ENCODE results near the gene DEDD. TPM values are rescaled to one million over a fixed set of nuclear protein-coding genes. Genes with fewer than 3 reads are reported as not detected.
A peak's percentile ranks its signal among the peaks of the same experiment; 100 is the strongest.

DEDD gene
- total and polyA plus RNA-seq, 7 experiments from 2014 or later: 34.0 to 48.7 (median 36.0) TPM

- intact Hi-C loops (cut with micrococcal nuclease): no loop called here
- Histone ChIP-seq H3K27ac (ENCODE audit: low read depth, low read length) (no peak overlapping the region), H3K4me3 (ENCODE audit: low read length) (no peak overlapping the region), H3K36me3 (ENCODE audit: control insufficient read depth in 2 of 3, insufficient read depth in 3 of 3, low read length in 3 of 3) (peaks cover 0 to 61% (median 0%) of the 10 kb centered on the region in 3 experiments), H3K27me3 (ENCODE audit: control insufficient read depth in 2 of 2, insufficient read depth in 2 of 2, low read length in 2 of 2) (no peaks in the 10 kb centered on the region), H3K4me1 (ENCODE audit: control insufficient read depth in 2 of 2, insufficient read depth in 2 of 2, low read length in 2 of 2) (peaks cover 30 to 32% of the 10 kb centered on the region in 2 donors), H3K9me3 (ENCODE audit: control insufficient read depth in 2 of 3, low read length in 3 of 3) (no peaks in the 10 kb centered on the region)
- Mint-ChIP-seq H3K27ac (peak overlapping the region in 5 of 9 donors; percentile 24 to 82 (median 74)), H3K4me3 (peak overlapping the region in 6 of 10 donors; percentile 20 to 94 (median 45)), H3K27me3 (no peaks in the 10 kb centered on the region), H3K4me1 (peaks cover 41 to 87% (median 71%) of the 10 kb centered on the region in 7 donors), H3K9me3 (no peaks in the 10 kb centered on the region), H3K36me3 (peaks cover 5 to 23% (median 15%) of the 10 kb centered on the region in 5 donors)
- ATAC-seq (no peak), DNase-seq (no peak)
- CTCF ChIA-PET: interaction anchor here (1.0 to 1.6 kb wide), 3 partner anchors 20 to 220 kb away, joined by 3 to 4 read pairs (median 3); partner anchors contain the start of gene NDUFS2
- POLR2A ChIA-PET: interaction anchor here (0.5 to 2.6 kb wide), 9 partner anchors 8 to 109 kb away, joined by 3 to 9 read pairs (median 5); partner anchors contain the start of genes B4GALT3, NDUFS2 and UFC1
Measured at GRCh38 chr1:161162052-161162451, 29.6 kb upstream of the DEDD start.

GRCh38 chr1:161161652-161162051 is 29.2 kb upstream of the DEDD start:
- no peak for ATAC-seq
- Histone ChIP-seq H3K36me3 (ENCODE audit: control insufficient read depth in 2 of 3, insufficient read depth in 3 of 3, low read length in 3 of 3) (peaks cover 0 to 64% (median 0%) of the 10 kb centered on the region in 3 experiments), H3K4me1 (ENCODE audit: control insufficient read depth in 2 of 2, insufficient read depth in 2 of 2, low read length in 2 of 2) (peaks cover 26 to 28% of the 10 kb centered on the region in 2 donors), H3K27me3 (ENCODE audit: control insufficient read depth in 2 of 2, insufficient read depth in 2 of 2, low read length in 2 of 2) (no peaks in the 10 kb centered on the region), H3K27ac (ENCODE audit: low read depth, low read length) (no peak overlapping the region), H3K9me3 (ENCODE audit: control insufficient read depth in 2 of 3, low read length in 3 of 3) (no peaks in the 10 kb centered on the region), H3K4me3 (ENCODE audit: low read length) (no peak overlapping the region)
- Mint-ChIP-seq H3K36me3 (peaks cover 5 to 26% (median 17%) of the 10 kb centered on the region in 5 donors), H3K9me3 (no peaks in the 10 kb centered on the region), H3K4me1 (peaks cover 37 to 83% (median 69%) of the 10 kb centered on the region in 7 donors), H3K27me3 (no peaks in the 10 kb centered on the region), H3K4me3 (peak overlapping the region in 7 of 10 donors; percentile 20 to 94 (median 47)), H3K27ac (peak overlapping the region in 7 of 9 donors; percentile 24 to 89 (median 74))
- CTCF ChIA-PET: interaction anchor here (0.6 to 1.6 kb wide), 3 partner anchors 21 to 220 kb away, joined by 3 to 4 read pairs (median 4); no protein-coding TSS in a partner anchor
- intact Hi-C loops (cut with micrococcal nuclease): no loop called here
- no peak for DNase-seq
- POLR2A ChIA-PET: interaction anchor here (0.5 to 2.6 kb wide), 9 partner anchors 8 to 110 kb away, joined by 3 to 9 read pairs (median 5); partner anchors contain the start of genes B4GALT3, NDUFS2 and UFC1

GRCh38 chr1:161160671-161161145 is 28.2 kb upstream of the DEDD start:
- ChIA-PET CTCF (no interaction called here), POLR2A (interaction anchor here (1.0 to 2.6 kb wide), 3 partner anchors 16 to 41 kb away, joined by 3 to 9 read pairs (median 8); partner anchors contain the start of genes B4GALT3 and NDUFS2)
- no peaks in the 10 kb centered on the region for H3K27me3 ChIP-seq (ENCODE audit: control insufficient read depth in 2 of 2, insufficient read depth in 2 of 2, low read length in 2 of 2)
- intact Hi-C loops (cut with micrococcal nuclease): no loop called here
- no peaks in the 10 kb centered on the region for H3K9me3 Mint-ChIP-seq
- H3K27ac ChIP-seq (ENCODE audit: low read depth, low read length): peak overlapping the region; percentile 84
- peaks cover 5 to 26% (median 18%) of the 10 kb centered on the region in 5 donors for H3K36me3 Mint-ChIP-seq
- no peaks in the 10 kb centered on the region for H3K27me3 Mint-ChIP-seq
- H3K4me1 Mint-ChIP-seq: peaks cover 33 to 78% (median 65%) of the 10 kb centered on the region in 7 donors
- peaks cover 0 to 64% (median 0%) of the 10 kb centered on the region in 3 experiments for H3K36me3 ChIP-seq (ENCODE audit: control insufficient read depth in 2 of 3, insufficient read depth in 3 of 3, low read length in 3 of 3)
- H3K27ac Mint-ChIP-seq: peak overlapping the region in 7 of 9 donors; percentile 32 to 91 (median 79)
- H3K9me3 ChIP-seq (ENCODE audit: control insufficient read depth in 2 of 3, low read length in 3 of 3): no peaks in the 10 kb centered on the region
- no peak for DNase-seq
- H3K4me3 Mint-ChIP-seq: peak overlapping the region; percentile 88 to 94 (median 92)
- no peak for ATAC-seq
- H3K4me1 ChIP-seq (ENCODE audit: control insufficient read depth in 2 of 2, insufficient read depth in 2 of 2, low read length in 2 of 2): peaks cover 22 to 28% of the 10 kb centered on the region in 2 donors
- no peak overlapping the region for H3K4me3 ChIP-seq (ENCODE audit: low read length)

GRCh38 chr1:161159913-161160243 is 27.4 kb upstream of the DEDD start:
- intact Hi-C loops (cut with micrococcal nuclease): loop anchor here (1.0 to 5.0 kb wide), 7 partner anchors 17 to 323 kb away; partner anchors contain the start of genes DEDD (in 2 of the 2), NDUFS2 (in 2 of the 2) and B4GALT3 (in 1 of the 2)
- Mint-ChIP-seq H3K36me3 (peaks cover 13 to 26% (median 21%) of the 10 kb centered on the region in 5 donors), H3K4me3 (peak overlapping the region; percentile 88 to 94 (median 92)), H3K27me3 (no peaks in the 10 kb centered on the region), H3K27ac (peak overlapping the region; percentile 67 to 97 (median 91)), H3K9me3 (no peaks in the 10 kb centered on the region), H3K4me1 (peaks cover 33 to 78% (median 66%) of the 10 kb centered on the region in 7 donors)
- Histone ChIP-seq H3K36me3 (ENCODE audit: control insufficient read depth in 2 of 3, insufficient read depth in 3 of 3, low read length in 3 of 3) (peaks cover 0 to 64% (median 0%) of the 10 kb centered on the region in 3 experiments), H3K4me3 (ENCODE audit: low read length) (peak overlapping the region; percentile 68), H3K4me1 (ENCODE audit: control insufficient read depth in 2 of 2, insufficient read depth in 2 of 2, low read length in 2 of 2) (peaks cover 27 to 30% of the 10 kb centered on the region in 2 donors), H3K27me3 (ENCODE audit: control insufficient read depth in 2 of 2, insufficient read depth in 2 of 2, low read length in 2 of 2) (no peaks in the 10 kb centered on the region), H3K27ac (ENCODE audit: low read depth, low read length) (peak overlapping the region; percentile 84), H3K9me3 (ENCODE audit: control insufficient read depth in 2 of 3, low read length in 3 of 3) (no peaks in the 10 kb centered on the region)
- ChIA-PET POLR2A (interaction anchor here (1.0 kb wide), 1 partner anchor 42 kb away, joined by 3 read pairs; the partner anchor contains the start of gene NDUFS2), CTCF (no interaction called here)
- ATAC-seq: no peak
- DNase-seq: no peak

GRCh38 chr1:161159087-161159912 is 26.8 kb upstream of the DEDD start, which contains the start of gene USP21:
USP21 (plus strand) TSS chr1:161159500; CDS start chr1:161160641, 1,141 bp downstream.
- peaks cover 0 to 58% (median 0%) of the 10 kb centered on the region in 3 experiments for H3K36me3 ChIP-seq (ENCODE audit: control insufficient read depth in 2 of 3, insufficient read depth in 3 of 3, low read length in 3 of 3)
- H3K4me3 ChIP-seq (ENCODE audit: low read length): peak within 1 kb of the TSS; percentile 68
- Mint-ChIP-seq H3K27me3 (no peaks in the 10 kb centered on the region), H3K9me3 (no peaks in the 10 kb centered on the region), H3K4me3 (peak within 1 kb of the TSS; percentile 88 to 94 (median 92)), H3K4me1 (peaks cover 35 to 76% (median 67%) of the 10 kb centered on the region in 7 donors), H3K27ac (peak within 1 kb of the TSS; percentile 89 to 97 (median 93)), H3K36me3 (peaks cover 14 to 26% (median 21%) of the 10 kb centered on the region in 5 donors)
- H3K9me3 ChIP-seq (ENCODE audit: control insufficient read depth in 2 of 3, low read length in 3 of 3): no peaks in the 10 kb centered on the region
- DNase-seq (peak; percentile 86 to 93 (median 91)), ATAC-seq (peak; percentile 95)
- H3K4me1 ChIP-seq (ENCODE audit: control insufficient read depth in 2 of 2, insufficient read depth in 2 of 2, low read length in 2 of 2): peaks cover 31 to 34% of the 10 kb centered on the region in 2 donors
- peak within 1 kb of the TSS; percentile 84 for H3K27ac ChIP-seq (ENCODE audit: low read depth, low read length)
- intact Hi-C loops (cut with micrococcal nuclease): loop anchor here (1.0 to 5.0 kb wide), 7 partner anchors 18 to 322 kb away; partner anchors contain the start of genes DEDD (in 2 of the 2), NDUFS2 (in 2 of the 2) and B4GALT3 (in 1 of the 2)
- POLR2A ChIA-PET: interaction anchor here (0.9 to 6.2 kb wide), 8 partner anchors 7 to 114 kb away, joined by 3 to 63 read pairs (median 6); partner anchors contain the start of genes PPOX and USF1
- CTCF ChIA-PET: interaction anchor here (1.4 kb wide), 1 partner anchor 27 kb away, joined by 3 read pairs; the partner anchor contains the start of gene DEDD
- no peaks in the 10 kb centered on the region for H3K27me3 ChIP-seq (ENCODE audit: control insufficient read depth in 2 of 2, insufficient read depth in 2 of 2, low read length in 2 of 2)

Measured in naive thymus-derived CD4-positive, alpha-beta T cell (primary cell).